ENCODE data around the gene SPRED1.

Gene SPRED1

DNA sequence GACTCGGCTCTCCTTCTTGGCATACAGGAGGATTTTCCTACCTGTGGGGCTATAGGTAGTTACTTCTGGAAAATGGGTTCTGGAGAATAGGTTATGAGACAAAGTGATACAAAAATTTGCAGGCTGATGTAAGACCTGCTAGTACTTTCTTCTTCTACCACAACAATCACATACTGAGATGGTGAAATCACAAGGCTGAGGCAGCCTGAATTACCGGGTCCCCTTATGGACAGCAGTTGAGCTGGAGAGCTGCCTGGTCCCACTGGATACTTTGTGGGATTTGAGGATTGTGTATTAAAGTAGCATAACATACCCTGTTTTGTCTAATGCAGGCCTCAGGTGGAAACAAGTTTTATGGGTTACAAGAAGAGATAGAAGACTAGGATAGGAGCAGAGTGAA lies 114.8 kb downstream of the SPRED1 start:
- DNase-seq = no peak

- DNase-seq = no peak
Measured at GRCh38 chr15:38369936-38370478, 117.4 kb downstream of the SPRED1 start.

GRCh38 chr15:38373016-38373415 lies 120.4 kb downstream of the SPRED1 start:
- no peak for DNase-seq

DNA sequence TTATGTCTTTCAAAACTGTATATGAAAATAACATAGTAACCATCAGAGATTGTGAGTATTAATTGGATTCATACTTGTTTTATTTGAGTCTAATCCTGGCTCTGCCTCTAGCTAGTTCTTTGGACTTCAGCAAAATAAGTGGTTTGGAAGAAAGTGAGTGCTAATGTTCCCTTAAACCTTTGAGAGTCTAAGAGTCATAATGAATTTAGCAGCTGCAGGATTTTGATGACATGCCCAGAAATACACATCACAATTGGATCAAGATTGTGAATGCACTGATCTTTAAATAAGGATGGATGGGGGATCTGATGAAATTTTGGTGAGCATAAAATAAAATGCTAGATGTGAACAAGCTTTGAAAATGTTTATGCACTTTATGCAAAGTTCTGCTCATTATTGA lies 121.4 kb downstream of the SPRED1 start:
- DNase-seq = no peak

DNA sequence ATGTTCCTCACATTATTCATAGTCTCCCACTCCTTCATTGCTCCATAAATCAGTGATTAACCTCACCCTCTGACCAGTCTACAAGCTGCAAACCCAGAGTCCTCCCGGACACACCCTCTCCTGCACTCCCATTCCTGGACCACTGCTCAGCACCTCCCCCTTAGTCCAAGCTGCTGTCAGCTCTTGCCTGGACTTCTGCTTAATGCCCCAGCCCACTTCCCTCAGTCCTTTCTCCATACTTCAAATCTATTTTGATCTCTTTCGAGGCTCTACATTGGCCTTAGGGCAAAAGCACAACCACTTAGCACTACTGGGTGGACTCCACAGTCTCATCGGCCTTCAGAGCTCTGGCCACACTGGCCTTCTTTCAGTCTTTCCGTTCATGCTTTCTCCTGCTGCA lies 121.9 kb downstream of the SPRED1 start:
- DNase-seq = no peak

GRCh38 chr15:38376081-38376480 lies 123.4 kb downstream of the SPRED1 start:
- DNase-seq = no peak

DNA sequence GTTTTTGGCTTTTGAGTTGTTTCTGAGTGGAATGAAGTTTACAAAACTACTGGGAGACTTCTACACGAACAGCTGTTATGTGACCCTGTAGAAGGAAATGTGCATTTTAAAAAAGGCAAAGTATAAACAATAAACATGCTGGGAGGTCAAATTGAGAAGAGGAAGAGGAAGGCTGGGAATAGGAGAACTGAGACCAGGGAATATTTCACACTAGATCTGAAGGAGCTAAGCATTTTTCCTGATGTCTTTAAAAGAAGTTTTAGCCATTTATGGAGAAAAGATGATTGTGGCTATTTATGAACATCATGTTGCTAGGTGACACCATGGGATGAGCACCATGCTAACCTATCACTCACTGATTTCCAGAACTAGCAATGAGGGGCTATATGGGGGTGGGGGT lies 125.0 kb downstream of the SPRED1 start:
- no peak for DNase-seq

DNA sequence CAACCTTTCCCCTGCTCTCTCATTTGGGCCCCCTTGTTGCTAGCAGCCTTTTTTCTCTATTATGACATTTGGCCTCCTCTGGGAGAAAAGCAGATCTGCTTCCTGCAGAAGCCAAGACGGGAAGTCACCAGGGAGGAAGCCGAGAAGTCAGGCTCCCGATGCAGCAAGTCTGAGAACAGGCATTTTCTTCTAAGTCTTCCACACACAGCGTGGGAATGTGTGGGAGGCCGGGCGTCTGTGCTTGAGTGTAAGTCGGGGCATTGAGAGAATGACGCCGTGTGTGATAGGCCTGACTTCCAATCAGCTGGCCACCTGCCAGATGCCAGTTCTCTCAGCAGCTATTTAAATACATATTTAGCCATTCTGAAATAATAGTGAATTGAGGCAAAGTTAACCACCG lies 125.5 kb downstream of the SPRED1 start:
- DNase-seq = no peak

GRCh38 chr15:38389924-38390542 lies 137.4 kb downstream of the SPRED1 start:
- peak; percentile 37 for DNase-seq

GRCh38 chr15:38391191-38391590 lies 138.6 kb downstream of the SPRED1 start:
- DNase-seq = no peak

GRCh38 chr15:38398134-38398533 lies 145.5 kb downstream of the SPRED1 start:
- DNase-seq = no peak

DNA sequence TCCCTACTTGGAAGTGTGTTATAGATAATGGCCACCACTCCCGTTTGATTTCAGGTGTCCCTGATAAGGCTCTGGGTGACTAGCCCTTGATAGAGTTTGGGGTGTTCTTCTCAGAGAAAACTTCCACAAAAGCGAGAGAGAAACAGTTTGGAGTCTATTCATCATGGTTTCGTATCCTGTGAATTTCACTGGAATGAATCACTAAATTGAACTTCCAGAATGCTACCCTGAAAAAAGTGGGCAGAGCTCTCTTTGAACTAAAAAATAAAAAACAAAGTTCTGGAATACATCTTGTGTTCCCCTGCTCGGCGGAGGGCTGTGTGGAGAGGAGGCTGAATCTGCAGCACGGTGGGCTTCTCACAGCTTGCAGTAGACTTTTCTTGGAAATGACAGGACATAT lies 148.5 kb downstream of the SPRED1 start:
- no peak for DNase-seq

DNA sequence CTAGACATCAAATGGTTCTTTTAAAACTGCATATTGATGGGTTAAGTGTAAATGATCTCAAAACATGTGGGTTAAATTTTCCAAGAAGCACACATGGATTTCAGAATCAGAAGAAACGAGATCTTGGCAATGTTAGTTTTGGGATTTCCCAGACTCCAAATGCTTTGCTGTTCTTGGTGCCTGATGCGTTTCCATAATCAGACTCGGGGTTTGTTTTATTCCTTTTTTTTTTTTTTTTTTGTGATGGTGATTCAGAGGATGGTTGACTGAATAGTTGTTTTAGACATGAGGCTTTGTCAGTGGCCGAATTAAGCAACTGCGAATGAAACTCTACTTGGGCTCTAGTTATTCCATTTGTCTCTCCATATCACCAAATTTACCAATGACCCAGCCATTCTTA lies 149.1 kb downstream of the SPRED1 start:
- no peak for DNase-seq

- no peak for DNase-seq
Measured at GRCh38 chr15:38406436-38406835, 153.8 kb downstream of the SPRED1 start.

Measured in CD4-positive, alpha-beta T cell treated with Interleukin-15 for 1 hour (primary cell).